HepG2 (cell line): ENCODE measurements around the gene B3GALT6. TPM values are rescaled to one million over a fixed set of nuclear protein-coding genes. Genes with fewer than 3 reads are reported as not detected.

Experiments used
- BRCA1 ChIP-seq: sonication (generic); formaldehyde crosslinking; IDR thresholded peaks from 2 replicates; pipeline ENCODE4 v1.4.0; 2020; ENCODE audit warnings: missing genetic modification reagents
- KDM3A ChIP-seq: IDR thresholded peaks from 2 replicates; pipeline ENCODE4 v1.6.1; 2018; ENCODE audit warnings: low read depth, missing compliant biosample characterization
- KDM6A ChIP-seq: IDR thresholded peaks from 2 replicates; pipeline ENCODE4 v1.6.1; 2016; ENCODE audit warnings: low read depth
- MTF1 ChIP-seq: sonication (generic); formaldehyde crosslinking; IDR thresholded peaks from 2 replicates; pipeline ENCODE4 v1.5.0; 2020; ENCODE audit warnings: missing genetic modification reagents
- NFYC ChIP-seq: IDR thresholded peaks from 2 replicates; pipeline ENCODE4 v1.6.1; 2016; ENCODE audit warnings: missing genetic modification reagents, missing compliant biosample characterization
- RFXANK ChIP-seq: IDR thresholded peaks from 2 replicates; pipeline ENCODE4 v1.6.1; 2016
- XBP1 ChIP-seq: sonication (generic); formaldehyde crosslinking; IDR thresholded peaks from 2 replicates; pipeline ENCODE4 v1.5.0; 2020; ENCODE audit warnings: missing genetic modification reagents
- ZNF17 ChIP-seq: sonication (generic); formaldehyde crosslinking; IDR thresholded peaks from 2 replicates; pipeline ENCODE4 v1.5.0; 2020; ENCODE audit warnings: mild to moderate bottlenecking, missing genetic modification reagents
- ZNF234 ChIP-seq: sonication (generic); formaldehyde crosslinking; conservative IDR thresholded peaks from 2 replicates; pipeline ENCODE4 v1.5.1; 2020; ENCODE audit warnings: mild to moderate bottlenecking, missing genetic modification reagents
- ZNF530 ChIP-seq: sonication (generic); formaldehyde crosslinking; IDR thresholded peaks from 2 replicates; pipeline ENCODE4 v1.5.0; 2020; ENCODE audit warnings: low read depth, mild to moderate bottlenecking, missing genetic modification reagents
- ZNF562 ChIP-seq: sonication (generic); formaldehyde crosslinking; IDR thresholded peaks from 2 replicates; pipeline ENCODE4 v1.8.0; 2022; ENCODE audit warnings: missing genetic modification reagents, borderline replicate concordance
- ZNF564 ChIP-seq: sonication (generic); formaldehyde crosslinking; IDR thresholded peaks from 2 replicates; pipeline ENCODE4 v1.8.1; 2023; ENCODE audit warnings: mild to moderate bottlenecking, missing genetic modification reagents
- ZNF589 ChIP-seq: sonication (generic); formaldehyde crosslinking; conservative IDR thresholded peaks from 2 replicates; pipeline ENCODE4 v1.8.0; 2022; ENCODE audit warnings: mild to moderate bottlenecking, moderate library complexity, missing genetic modification reagents
- ZNF782 ChIP-seq: sonication (generic); formaldehyde crosslinking; IDR thresholded peaks from 2 replicates; pipeline ENCODE4 v1.4.0; 2020; ENCODE audit warnings: missing genetic modification reagents, mild to moderate bottlenecking, borderline replicate concordance
- ZNF788 ChIP-seq: sonication (generic); formaldehyde crosslinking; IDR thresholded peaks from 2 replicates; pipeline ENCODE4 v1.5.0; 2020; ENCODE audit warnings: mild to moderate bottlenecking, missing genetic modification reagents, borderline replicate concordance
- polyA plus RNA-seq, 8 experiments: library from polyadenylated mRNA; depleted of rRNA in 3 of 8; stranded (reverse) in 7 of 8; unstranded in 1 of 8; fragments of >200 nt; fragmentation: Illumina TruSeq in 4 of 8; extraction: Trizol in 4 of 8; gene quantifications; 2 replicates each; pipeline versions ENCODE4 v1.2.1 to v1.2.3, GENCODE V29; 2011 to 2016; ENCODE audit warnings: low read depth in 4 of 8, missing spikeins in 1 of 8, mixed read lengths in 1 of 8; ENCODE audit not compliant: insufficient read depth in 1 of 8
- total RNA-seq, 5 experiments: library from RNA; depleted of rRNA; stranded (reverse); fragments of >200 nt; fragmentation: Illumina TruSeq; extraction: Trizol; gene quantifications; 2 replicates each; pipeline ENCODE4 v1.2.3, GENCODE V29; 2016; ENCODE audit warnings: low read depth in 1 of 5
- TF ChIP-seq, protein P1 (sequence below): fragments of 450-650 bp; IDR thresholded peaks from 2 replicates; pipeline ENCODE4 v1.6.1; 2017; ENCODE audit warnings: mild to moderate bottlenecking
- TF ChIP-seq, protein P2 (sequence below): sonication (generic); formaldehyde crosslinking; IDR thresholded peaks from 2 replicates; pipeline ENCODE4 v1.8.0; 2022; ENCODE audit warnings: missing genetic modification reagents, mild to moderate bottlenecking, borderline replicate concordance
- TF ChIP-seq, protein P3 (sequence below): sonication (generic); formaldehyde crosslinking; IDR thresholded peaks from 2 replicates; pipeline ENCODE4 v1.8.1; 2023; ENCODE audit warnings: missing genetic modification reagents, mild to moderate bottlenecking, borderline replicate concordance
- TF ChIP-seq, protein P4 (sequence below): sonication (generic); formaldehyde crosslinking; IDR thresholded peaks from 2 replicates; pipeline ENCODE4 v1.8.0; 2022; ENCODE audit warnings: mild to moderate bottlenecking, missing genetic modification reagents, moderate library complexity
- TF ChIP-seq, protein P5 (sequence below), 2 experiments: sonication (generic) in 1 of 2; formaldehyde crosslinking in 1 of 2; IDR thresholded peaks; 2 replicates each; pipeline versions ENCODE4 v1.4.0 to v1.6.1; 2016 to 2020; ENCODE audit warnings: borderline replicate concordance in 1 of 2, low read depth in 1 of 2, mild to moderate bottlenecking in 1 of 2, missing genetic modification reagents in 1 of 2

Gene B3GALT6
- total and polyA plus RNA-seq, 2 of the 13 experiments (the other 11 are each of a cell fraction or from before 2014, with no cell fraction given): 3.9 to 14.2 TPM

DNA sequence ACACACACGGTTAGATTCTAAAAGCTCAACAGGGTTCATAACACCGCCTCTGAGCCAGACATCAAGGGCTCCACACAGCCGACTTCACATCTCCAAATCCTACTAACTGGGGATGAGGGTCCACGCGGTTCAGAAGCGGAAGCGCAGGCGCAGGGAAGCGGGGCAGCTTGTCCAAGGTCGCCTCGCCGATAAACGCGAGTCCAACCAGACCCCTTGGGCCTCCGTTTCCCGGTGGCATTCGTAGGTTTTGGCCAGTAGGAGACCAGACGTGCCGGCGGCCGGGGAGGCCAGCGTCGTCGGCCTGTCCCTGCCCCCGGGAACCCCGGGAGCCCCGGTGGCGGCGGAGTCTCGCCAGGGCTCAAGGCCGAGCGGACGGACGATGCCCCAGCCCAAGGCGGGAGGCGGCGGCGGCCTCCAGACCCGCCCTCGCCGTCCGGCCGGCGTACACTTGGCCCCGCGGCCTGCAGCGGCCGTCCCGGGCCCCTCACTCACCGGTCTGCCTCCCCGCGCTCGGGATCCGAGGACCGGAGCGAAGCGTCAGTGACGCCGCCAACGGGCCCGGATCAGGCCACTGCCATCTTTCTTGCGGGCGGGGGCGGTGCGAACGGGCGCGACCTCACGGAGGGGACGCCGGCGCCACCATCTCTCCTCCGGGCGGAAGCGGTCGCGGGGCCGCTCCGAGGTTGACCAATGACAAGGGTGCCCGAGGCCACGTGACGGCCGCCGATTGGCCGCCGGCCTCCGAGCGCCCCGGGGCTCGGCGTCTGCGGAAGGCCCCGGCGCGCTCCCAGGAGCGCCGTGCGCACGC, 433 bp upstream of the B3GALT6 start, which contains the start of gene SDF4 (continued):
- TF ChIP-seq, protein P1, sequence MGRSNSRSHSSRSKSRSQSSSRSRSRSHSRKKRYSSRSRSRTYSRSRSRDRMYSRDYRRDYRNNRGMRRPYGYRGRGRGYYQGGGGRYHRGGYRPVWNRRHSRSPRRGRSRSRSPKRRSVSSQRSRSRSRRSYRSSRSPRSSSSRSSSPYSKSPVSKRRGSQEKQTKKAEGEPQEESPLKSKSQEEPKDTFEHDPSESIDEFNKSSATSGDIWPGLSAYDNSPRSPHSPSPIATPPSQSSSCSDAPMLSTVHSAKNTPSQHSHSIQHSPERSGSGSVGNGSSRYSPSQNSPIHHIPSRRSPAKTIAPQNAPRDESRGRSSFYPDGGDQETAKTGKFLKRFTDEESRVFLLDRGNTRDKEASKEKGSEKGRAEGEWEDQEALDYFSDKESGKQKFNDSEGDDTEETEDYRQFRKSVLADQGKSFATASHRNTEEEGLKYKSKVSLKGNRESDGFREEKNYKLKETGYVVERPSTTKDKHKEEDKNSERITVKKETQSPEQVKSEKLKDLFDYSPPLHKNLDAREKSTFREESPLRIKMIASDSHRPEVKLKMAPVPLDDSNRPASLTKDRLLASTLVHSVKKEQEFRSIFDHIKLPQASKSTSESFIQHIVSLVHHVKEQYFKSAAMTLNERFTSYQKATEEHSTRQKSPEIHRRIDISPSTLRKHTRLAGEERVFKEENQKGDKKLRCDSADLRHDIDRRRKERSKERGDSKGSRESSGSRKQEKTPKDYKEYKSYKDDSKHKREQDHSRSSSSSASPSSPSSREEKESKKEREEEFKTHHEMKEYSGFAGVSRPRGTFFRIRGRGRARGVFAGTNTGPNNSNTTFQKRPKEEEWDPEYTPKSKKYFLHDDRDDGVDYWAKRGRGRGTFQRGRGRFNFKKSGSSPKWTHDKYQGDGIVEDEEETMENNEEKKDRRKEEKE: no peak
- TF ChIP-seq NFYC (CRISPR knock-in tag): peak; percentile 90
- TF ChIP-seq XBP1 (CRISPR knock-in tag): no peak
- TF ChIP-seq, protein P2, sequence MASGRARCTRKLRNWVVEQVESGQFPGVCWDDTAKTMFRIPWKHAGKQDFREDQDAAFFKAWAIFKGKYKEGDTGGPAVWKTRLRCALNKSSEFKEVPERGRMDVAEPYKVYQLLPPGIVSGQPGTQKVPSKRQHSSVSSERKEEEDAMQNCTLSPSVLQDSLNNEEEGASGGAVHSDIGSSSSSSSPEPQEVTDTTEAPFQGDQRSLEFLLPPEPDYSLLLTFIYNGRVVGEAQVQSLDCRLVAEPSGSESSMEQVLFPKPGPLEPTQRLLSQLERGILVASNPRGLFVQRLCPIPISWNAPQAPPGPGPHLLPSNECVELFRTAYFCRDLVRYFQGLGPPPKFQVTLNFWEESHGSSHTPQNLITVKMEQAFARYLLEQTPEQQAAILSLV: peak; percentile 89
- TF ChIP-seq, protein P3, sequence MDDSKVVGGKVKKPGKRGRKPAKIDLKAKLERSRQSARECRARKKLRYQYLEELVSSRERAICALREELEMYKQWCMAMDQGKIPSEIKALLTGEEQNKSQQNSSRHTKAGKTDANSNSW (CRISPR knock-in tag): no peak; the same call in 1 of the 2 replicates
- TF ChIP-seq, protein P4, sequence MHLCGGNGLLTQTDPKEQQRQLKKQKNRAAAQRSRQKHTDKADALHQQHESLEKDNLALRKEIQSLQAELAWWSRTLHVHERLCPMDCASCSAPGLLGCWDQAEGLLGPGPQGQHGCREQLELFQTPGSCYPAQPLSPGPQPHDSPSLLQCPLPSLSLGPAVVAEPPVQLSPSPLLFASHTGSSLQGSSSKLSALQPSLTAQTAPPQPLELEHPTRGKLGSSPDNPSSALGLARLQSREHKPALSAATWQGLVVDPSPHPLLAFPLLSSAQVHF (CRISPR knock-in tag): no peak; the same call in 1 of the 2 replicates
- TF ChIP-seq KDM6A (CRISPR knock-in tag): no peak
- TF ChIP-seq, protein P5, sequence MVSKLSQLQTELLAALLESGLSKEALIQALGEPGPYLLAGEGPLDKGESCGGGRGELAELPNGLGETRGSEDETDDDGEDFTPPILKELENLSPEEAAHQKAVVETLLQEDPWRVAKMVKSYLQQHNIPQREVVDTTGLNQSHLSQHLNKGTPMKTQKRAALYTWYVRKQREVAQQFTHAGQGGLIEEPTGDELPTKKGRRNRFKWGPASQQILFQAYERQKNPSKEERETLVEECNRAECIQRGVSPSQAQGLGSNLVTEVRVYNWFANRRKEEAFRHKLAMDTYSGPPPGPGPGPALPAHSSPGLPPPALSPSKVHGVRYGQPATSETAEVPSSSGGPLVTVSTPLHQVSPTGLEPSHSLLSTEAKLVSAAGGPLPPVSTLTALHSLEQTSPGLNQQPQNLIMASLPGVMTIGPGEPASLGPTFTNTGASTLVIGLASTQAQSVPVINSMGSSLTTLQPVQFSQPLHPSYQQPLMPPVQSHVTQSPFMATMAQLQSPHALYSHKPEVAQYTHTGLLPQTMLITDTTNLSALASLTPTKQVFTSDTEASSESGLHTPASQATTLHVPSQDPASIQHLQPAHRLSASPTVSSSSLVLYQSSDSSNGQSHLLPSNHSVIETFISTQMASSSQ (IDR thresholded peaks at IDR 0.05; ENCODE audit: low read depth): no peak
- TF ChIP-seq, protein P5 (CRISPR knock-in tag; IDR thresholded peaks at IDR 0.05; ENCODE audit: borderline replicate concordance): peak; percentile 13; the same call in 1 of the 2 replicates
- 0 out of 2 replicates have a peak, but pooled peaks have one; percentile 68 for TF ChIP-seq ZNF782 (CRISPR knock-in tag)
- no peak for TF ChIP-seq MTF1
- no peak for TF ChIP-seq ZNF17
- TF ChIP-seq ZNF562 (CRISPR knock-in tag): no peak
- no peak for TF ChIP-seq ZNF530 (CRISPR knock-in tag)
- 0 out of 2 replicates have a peak, but pooled peaks have one; percentile 36 for TF ChIP-seq ZNF589
- no peak for TF ChIP-seq KDM3A (CRISPR knock-in tag)
- peak; percentile 79; the same call in 1 of the 2 replicates for TF ChIP-seq ZNF564
- TF ChIP-seq BRCA1 (CRISPR knock-in tag): 0 out of 2 replicates have a peak, but pooled peaks have one; percentile 24
- peak; percentile 82; the same call in 1 of the 2 replicates for TF ChIP-seq ZNF788 (CRISPR knock-in tag)
- TF ChIP-seq ZNF234: peak; percentile 90; the same call in 1 of the 2 replicates
- TF ChIP-seq RFXANK: no peak
